ENCODE data around the gene TUBB2B.
A peak's percentile ranks its signal among the peaks of the same experiment; 100 is the strongest.
"Not testable (repeated sequence)": the region's sequence is repeated elsewhere in the genome, so short reads cannot be mapped to it uniquely, and the experiment has no call there.

Gene TUBB2B

GRCh38 chr6:3209114-3210023 is 18.1 kb downstream of the TUBB2B start:
- peak; percentile 97 for DNase-seq

- no peak for DNase-seq
These were observed 18.7 kb downstream of the TUBB2B start for GRCh38 chr6:3208775-3209113.

GRCh38 chr6:3208098-3208774 is 19.2 kb downstream of the TUBB2B start:
- peak; percentile 88 for DNase-seq

GRCh38 chr6:3206339-3207015 is 21.0 kb downstream of the TUBB2B start:
- no peak for DNase-seq

GRCh38 chr6:3205913-3206312 is 21.5 kb downstream of the TUBB2B start:
- DNase-seq, result peak; percentile 95

- no peak for DNase-seq
These were observed 22.5 kb downstream of the TUBB2B start for GRCh38 chr6:3204921-3205320.

- DNase-seq, result peak; percentile 49
These were observed 24.3 kb downstream of the TUBB2B start for GRCh38 chr6:3202999-3203696.

- DNase-seq, result no peak
These were observed 26.1 kb downstream of the TUBB2B start for GRCh38 chr6:3201388-3201787.

GRCh38 chr6:3200682-3201081 is 26.8 kb downstream of the TUBB2B start:
- no peak for DNase-seq

- DNase-seq, result no peak
These were observed 28.1 kb downstream of the TUBB2B start for GRCh38 chr6:3199382-3199781.

GRCh38 chr6:3197734-3198133 is 29.7 kb downstream of the TUBB2B start:
- not testable (repeated sequence) for DNase-seq

GRCh38 chr6:3196770-3197169 is 30.7 kb downstream of the TUBB2B start:
- DNase-seq, result no peak

GRCh38 chr6:3195695-3196497 is 31.6 kb downstream of the TUBB2B start:
- DNase-seq, result no peak

GRCh38 chr6:3195420-3195694 is 32.1 kb downstream of the TUBB2B start:
- DNase-seq, result no peak

GRCh38 chr6:3194535-3195419 is 32.7 kb downstream of the TUBB2B start:
- peak; percentile 44 for DNase-seq

- DNase-seq, result no peak
These were observed 34.2 kb downstream of the TUBB2B start for GRCh38 chr6:3193102-3193849.

GRCh38 chr6:3190779-3191178 is 36.7 kb downstream of the TUBB2B start:
- DNase-seq, result no peak

GRCh38 chr6:3190056-3190455 is 37.4 kb downstream of the TUBB2B start:
- no peak for DNase-seq

- DNase-seq, result not testable (repeated sequence)
These were observed 38.3 kb downstream of the TUBB2B start for GRCh38 chr6:3189192-3189591.

GRCh38 chr6:3188262-3188661 is 39.2 kb downstream of the TUBB2B start:
- DNase-seq, result no peak

GRCh38 chr6:3186974-3187382 is 40.5 kb downstream of the TUBB2B start:
- DNase-seq, result no peak

Measured in fibroblast of upper back skin (primary cell).